Natural killer cell treated with Interleukin-12 subunit alpha and Interleukin-12 subunit beta and Interleukin-15 and Interleukin-18, amount 100 ng/mL, for 72 hours (primary cell): ENCODE results near the gene ALPG. TPM values are rescaled to one million over a fixed set of nuclear protein-coding genes. Genes with fewer than 3 reads are reported as not detected.
"Not testable (repeated sequence)": the region's sequence is repeated elsewhere in the genome, so short reads cannot be mapped to it uniquely, and the experiment has no call there.

ENCODE experiments used
- ATAC-seq, 2 donors: fragments of 150-1000 bp; cut with Tn5 transposase in 1 of 2; sonication (Bioruptor Pico), chemical (Tn5 transposase) in 1 of 2; 2 replicates each; pipeline ENCODE4 v1.10.0; 2021
- DNase-seq: peaks from one replicate; pipeline ENCODE4 v3.0.0; 2022; ENCODE audit warnings: low spot score
- H3K27ac Mint-ChIP-seq, 2 donors: 1 replicate in 1 of 2; 2 replicates in 1 of 2; pipeline ENCODE4 v1.8.0; 2022; ENCODE audit warnings: mixed read lengths in 2 of 2, mild to moderate bottlenecking in 1 of 2, moderate library complexity in 1 of 2
- H3K27me3 Mint-ChIP-seq, 2 donors: 1 replicate in 1 of 2; 2 replicates in 1 of 2; pipeline ENCODE4 v1.8.0; 2022; ENCODE audit warnings: mixed read lengths in 2 of 2
- H3K36me3 Mint-ChIP-seq: one replicate; pipeline ENCODE4 v1.8.0; 2022; ENCODE audit warnings: mixed read lengths
- H3K4me1 Mint-ChIP-seq, 2 donors: 1 replicate in 1 of 2; 2 replicates in 1 of 2; pipeline ENCODE4 v1.8.0; 2022; ENCODE audit warnings: low read depth in 2 of 2, mixed read lengths in 2 of 2, mild to moderate bottlenecking in 1 of 2
- H3K4me3 Mint-ChIP-seq: one replicate; pipeline ENCODE4 v1.8.0; 2022; ENCODE audit warnings: mixed read lengths
- H3K9me3 Mint-ChIP-seq: 2 replicates; pipeline ENCODE4 v1.8.0; 2022; ENCODE audit warnings: mixed read lengths
- total RNA-seq, 2 donors: library from RNA; stranded (reverse); gene quantifications; one replicate each; pipeline ENCODE4 v1.2.3, GENCODE V29; 2022

The ALPG gene
- total RNA-seq = not detected

DNA sequence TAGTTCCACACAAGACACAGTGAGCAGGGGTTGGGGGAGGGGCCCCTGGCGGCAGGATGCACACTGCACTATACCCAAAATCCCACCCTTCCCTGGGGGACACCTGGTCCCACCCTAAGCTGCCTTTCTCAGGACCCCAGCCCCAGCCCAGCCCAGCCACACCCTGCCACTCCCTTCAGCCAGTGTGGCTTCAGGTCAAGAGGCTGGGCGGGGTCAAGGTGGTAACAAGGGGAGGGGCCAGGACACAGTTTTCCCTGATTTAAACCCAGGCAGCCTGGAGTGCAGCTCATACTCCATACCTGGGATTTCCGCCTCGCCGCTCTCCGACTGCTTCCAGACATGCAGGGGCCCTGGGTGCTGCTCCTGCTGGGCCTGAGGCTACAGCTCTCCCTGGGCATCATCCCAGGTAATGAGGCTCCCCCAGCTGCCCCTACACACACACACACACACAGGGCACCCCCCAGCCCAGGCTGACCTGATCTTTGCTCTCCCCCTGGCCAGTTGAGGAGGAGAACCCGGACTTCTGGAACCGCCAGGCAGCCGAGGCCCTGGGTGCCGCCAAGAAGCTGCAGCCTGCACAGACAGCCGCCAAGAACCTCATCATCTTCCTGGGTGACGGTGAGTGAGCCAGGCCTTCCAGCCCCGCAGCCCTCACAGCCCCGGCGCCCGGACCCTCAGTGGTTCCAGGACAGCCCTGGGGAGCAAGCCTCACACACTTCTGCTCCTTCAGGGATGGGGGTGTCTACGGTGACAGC is at the start of gene ALPG:
ALPG (plus strand) TSS at position 289 of the 755 bp plus-strand sequence; CDS start at position 340, 51 bp downstream.
- H3K36me3 Mint-ChIP-seq = no peaks in the 10 kb centered on the region
- DNase-seq (no peak), ATAC-seq (no peak)
- no peak within 1 kb of the TSS for H3K4me3 Mint-ChIP-seq
- no peaks in the 10 kb centered on the region for H3K4me1 Mint-ChIP-seq
- no peak within 1 kb of the TSS for H3K27ac Mint-ChIP-seq
- H3K9me3 Mint-ChIP-seq = no peaks in the 10 kb centered on the region
- peaks cover 6 to 9% of the 10 kb centered on the region in 2 donors for H3K27me3 Mint-ChIP-seq

GRCh38 chr2:232361646-232362045 is 45.0 kb upstream of the ALPG start:
- DNase-seq = no peak

DNA sequence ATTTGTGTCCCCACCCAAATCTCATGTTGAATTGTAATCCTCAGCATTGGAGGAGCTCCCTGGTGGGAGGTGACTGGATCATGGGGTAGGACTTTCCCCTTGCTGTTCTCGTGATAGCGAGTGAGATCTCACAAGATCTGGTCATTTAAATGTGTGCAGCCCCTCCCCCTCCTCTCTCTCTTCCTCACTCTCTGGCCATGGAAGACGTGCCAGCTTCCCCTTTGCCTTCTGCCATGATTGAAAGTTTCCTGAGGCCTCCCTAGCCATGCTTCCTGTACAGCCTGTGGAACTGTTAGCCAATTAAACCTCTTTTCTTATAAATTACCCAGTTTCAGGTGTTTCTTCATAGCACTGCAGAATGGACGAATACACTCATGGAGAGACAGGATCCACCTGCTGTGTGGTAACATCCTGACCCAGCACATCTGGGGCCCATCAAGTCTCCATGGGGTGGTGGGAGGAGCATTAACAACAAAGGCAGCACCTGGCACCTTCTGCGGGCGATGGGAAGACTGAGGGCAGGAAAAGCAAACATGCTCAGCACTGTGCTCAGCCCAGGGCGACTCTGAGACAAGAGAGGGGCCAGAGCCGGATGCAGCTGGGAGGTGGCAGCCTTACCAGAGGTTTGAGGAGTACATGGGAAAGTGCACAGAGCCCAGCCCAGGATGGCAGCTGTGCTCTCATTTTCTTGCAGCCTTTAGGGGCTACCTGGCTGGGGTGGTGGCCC is 44.3 kb upstream of the ALPG start:
- no peak overlapping the region for H3K4me3 Mint-ChIP-seq
- H3K27me3 Mint-ChIP-seq = no peaks in the 10 kb centered on the region
- no peak for ATAC-seq
- no peaks in the 10 kb centered on the region for H3K9me3 Mint-ChIP-seq
- peaks cover 7 to 10% of the 10 kb centered on the region in 2 donors for H3K4me1 Mint-ChIP-seq
- DNase-seq = no peak
- no peak overlapping the region for H3K27ac Mint-ChIP-seq
- H3K36me3 Mint-ChIP-seq = no peaks in the 10 kb centered on the region

More at GRCh38 chr2:232361646-232362045, 45.0 kb upstream of the ALPG start:
- H3K36me3 Mint-ChIP-seq = no peaks in the 10 kb centered on the region
- no peaks in the 10 kb centered on the region for H3K9me3 Mint-ChIP-seq
- ATAC-seq = no peak
- H3K27ac Mint-ChIP-seq = no peak overlapping the region
- no peak overlapping the region for H3K4me3 Mint-ChIP-seq
- peaks cover 7 to 10% of the 10 kb centered on the region in 2 donors for H3K4me1 Mint-ChIP-seq
- peaks cover 0 to 4% of the 10 kb centered on the region in 2 donors for H3K27me3 Mint-ChIP-seq

- not testable (repeated sequence) for H3K27me3 Mint-ChIP-seq, H3K36me3 Mint-ChIP-seq, H3K9me3 Mint-ChIP-seq, H3K4me1 Mint-ChIP-seq, ATAC-seq, DNase-seq
- H3K4me3 Mint-ChIP-seq = peak overlapping the region; percentile 87
- peak overlapping the region in 1 of 2 donors; percentile 54 for H3K27ac Mint-ChIP-seq
Measured at GRCh38 chr2:232363064-232363783, 43.4 kb upstream of the ALPG start.

GRCh38 chr2:232363784-232364615 is 42.6 kb upstream of the ALPG start:
- DNase-seq (no peak), ATAC-seq (peak; percentile 32 to 55)
- peaks cover 7 to 10% of the 10 kb centered on the region in 2 donors for H3K4me1 Mint-ChIP-seq
- H3K9me3 Mint-ChIP-seq = no peaks in the 10 kb centered on the region
- peak overlapping the region in 1 of 2 donors; percentile 54 for H3K27ac Mint-ChIP-seq
- H3K27me3 Mint-ChIP-seq = no peaks in the 10 kb centered on the region
- H3K36me3 Mint-ChIP-seq = no peaks in the 10 kb centered on the region
- peak overlapping the region; percentile 87 for H3K4me3 Mint-ChIP-seq

DNA sequence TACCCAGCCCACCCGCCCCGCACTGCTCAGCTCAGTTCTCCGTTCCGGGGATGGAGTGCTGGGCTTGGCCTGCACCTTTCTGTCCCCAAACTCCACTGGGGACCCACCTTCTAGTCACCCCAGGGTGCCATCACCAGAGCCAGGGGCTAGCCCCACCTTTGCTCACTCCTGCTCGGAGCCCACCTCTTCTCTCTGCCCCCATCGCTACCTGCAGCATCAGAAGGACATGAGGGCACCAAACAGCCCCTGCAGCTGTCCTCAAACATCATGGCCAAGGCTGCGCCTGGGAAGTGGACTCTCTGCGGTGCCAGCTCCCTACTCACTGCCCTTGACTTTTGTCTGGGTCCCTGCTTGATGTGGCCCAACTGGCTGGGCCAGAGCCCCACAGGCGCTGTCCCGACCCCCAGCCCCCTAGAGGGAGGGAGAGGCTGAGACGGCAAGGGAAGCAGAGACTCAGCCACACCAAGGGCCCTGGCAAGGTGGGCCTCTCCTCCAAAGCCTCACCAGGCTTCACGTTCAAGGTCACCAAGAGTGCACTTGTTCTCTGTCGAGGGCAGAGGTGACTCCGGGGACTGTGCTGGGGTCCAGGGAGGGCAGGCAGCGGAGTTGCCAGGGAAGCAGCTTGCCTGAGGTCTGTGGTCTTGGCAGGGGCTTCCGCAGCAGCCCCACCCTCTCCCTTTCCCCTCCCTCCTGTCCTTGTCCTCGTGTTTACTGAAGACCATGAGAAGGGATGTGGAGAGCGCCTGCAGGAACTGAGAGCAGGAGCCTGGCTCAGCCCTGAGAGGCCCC is 41.6 kb upstream of the ALPG start:
- DNase-seq, H3K4me1 Mint-ChIP-seq: not testable (repeated sequence)

GRCh38 chr2:232365621-232366321 is 40.9 kb upstream of the ALPG start:
- Mint-ChIP-seq H3K4me3 (no peak overlapping the region), H3K36me3 (no peaks in the 10 kb centered on the region), H3K9me3 (no peaks in the 10 kb centered on the region), H3K27me3 (no peaks in the 10 kb centered on the region), H3K4me1 (peaks cover 7 to 10% of the 10 kb centered on the region in 2 donors), H3K27ac (no peak overlapping the region)
- DNase-seq = no peak
- ATAC-seq = peak; percentile 63 to 64

More for the DNA sequence above, 41.6 kb upstream of the ALPG start:
- H3K27ac Mint-ChIP-seq, H3K9me3 Mint-ChIP-seq, H3K27me3 Mint-ChIP-seq, H3K36me3 Mint-ChIP-seq, H3K4me3 Mint-ChIP-seq: not testable (repeated sequence)
- ATAC-seq = peak in 1 of 2 donors; percentile 17

DNA sequence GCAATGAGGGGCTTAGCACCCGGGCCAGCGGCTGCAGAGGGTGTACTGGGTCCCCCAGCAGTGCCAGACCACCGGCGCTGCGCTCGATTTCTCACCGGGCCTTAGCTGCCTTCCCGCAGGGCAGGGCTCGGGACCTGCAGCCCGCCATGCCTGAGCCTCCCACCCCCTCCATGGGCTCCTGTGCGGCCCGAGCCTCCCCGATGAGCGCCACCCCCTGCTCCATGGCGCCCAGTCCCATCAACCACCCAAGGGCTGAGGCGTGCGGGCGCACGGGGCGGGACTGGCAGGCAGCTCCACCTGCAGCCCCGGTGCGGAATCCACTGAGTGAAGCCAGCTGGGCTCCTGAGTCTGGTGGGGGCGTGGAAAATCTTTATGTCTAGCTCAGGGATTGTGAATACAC is 40.2 kb upstream of the ALPG start:
- not testable (repeated sequence) for ATAC-seq, H3K27ac Mint-ChIP-seq, DNase-seq, H3K27me3 Mint-ChIP-seq, H3K36me3 Mint-ChIP-seq, H3K4me3 Mint-ChIP-seq, H3K4me1 Mint-ChIP-seq, H3K9me3 Mint-ChIP-seq

- Mint-ChIP-seq H3K27ac (no peak overlapping the region), H3K9me3 (no peaks in the 10 kb centered on the region), H3K4me1 (peaks cover 7 to 10% of the 10 kb centered on the region in 2 donors), H3K27me3 (no peaks in the 10 kb centered on the region), H3K36me3 (no peaks in the 10 kb centered on the region), H3K4me3 (no peak overlapping the region)
- no peak for DNase-seq
- ATAC-seq = no peak
Measured at GRCh38 chr2:232367016-232367415, 39.6 kb upstream of the ALPG start.

DNA sequence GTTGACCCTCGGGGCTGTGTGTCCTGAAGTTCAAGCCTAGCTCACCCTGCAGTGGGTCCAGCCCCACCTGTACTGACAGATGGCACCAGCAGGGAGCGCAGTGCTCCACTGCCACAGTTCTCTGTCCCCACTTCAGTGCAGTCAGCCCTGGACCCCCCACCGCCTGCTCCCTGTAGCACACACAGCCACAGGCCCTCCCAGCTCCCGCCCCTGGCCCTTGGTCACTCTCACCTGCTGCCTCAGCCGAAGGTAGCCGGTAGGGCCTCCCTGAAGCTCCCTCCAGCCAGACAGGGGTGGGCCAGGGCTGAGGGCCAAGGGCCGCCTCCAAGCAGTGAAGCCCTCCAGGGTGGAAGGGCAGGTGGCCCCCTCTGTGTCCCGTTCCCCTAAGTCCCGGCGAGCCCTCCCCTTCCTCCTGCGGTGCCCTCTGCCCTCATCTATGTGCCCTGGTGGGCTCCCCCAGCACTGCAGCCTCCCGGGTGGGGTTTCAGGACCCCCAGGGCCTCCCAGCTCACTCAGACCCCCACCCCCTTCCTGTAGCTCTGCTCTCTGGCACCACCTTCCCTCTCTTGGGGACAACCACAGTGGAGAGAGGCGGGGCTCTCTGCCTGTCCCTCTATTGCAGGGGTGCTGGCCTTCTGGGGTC is 38.9 kb upstream of the ALPG start:
- H3K27ac Mint-ChIP-seq = no peak overlapping the region
- ATAC-seq = no peak

DNA sequence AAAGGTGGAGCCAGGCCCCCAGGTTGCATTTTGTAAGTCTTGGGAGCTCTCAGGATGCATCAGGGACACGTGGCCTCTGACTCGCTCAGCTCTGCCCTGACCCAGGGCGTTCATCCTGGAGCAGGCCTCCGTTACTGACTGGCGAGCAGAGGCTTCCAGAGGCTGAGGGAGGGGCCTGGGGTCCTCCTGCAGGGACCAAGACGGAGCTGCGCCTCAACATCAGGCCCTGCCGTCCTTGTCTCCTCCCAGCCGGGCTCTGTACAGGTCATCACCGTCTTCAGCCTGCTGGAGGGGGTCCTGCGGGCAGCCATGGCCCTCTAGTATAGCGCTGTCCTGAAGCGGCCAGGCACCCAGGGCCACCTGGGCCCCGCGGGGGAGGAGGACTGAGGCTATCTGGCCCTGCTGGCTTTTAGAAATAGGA is 38.3 kb upstream of the ALPG start:
- Mint-ChIP-seq H3K4me3 (no peak overlapping the region), H3K4me1 (peaks cover 7 to 10% of the 10 kb centered on the region in 2 donors), H3K27me3 (no peaks in the 10 kb centered on the region), H3K36me3 (no peaks in the 10 kb centered on the region), H3K9me3 (no peaks in the 10 kb centered on the region), H3K27ac (no peak overlapping the region)
- no peak for ATAC-seq
- no peak for DNase-seq

More for the DNA sequence above, 38.9 kb upstream of the ALPG start:
- H3K9me3 Mint-ChIP-seq = no peaks in the 10 kb centered on the region
- H3K27me3 Mint-ChIP-seq = no peaks in the 10 kb centered on the region
- no peaks in the 10 kb centered on the region for H3K36me3 Mint-ChIP-seq
- H3K4me3 Mint-ChIP-seq = no peak overlapping the region
- DNase-seq = no peak
- peaks cover 7 to 10% of the 10 kb centered on the region in 2 donors for H3K4me1 Mint-ChIP-seq
